ENCODE measurements around the gene VIPAS39.

The VIPAS39 gene

GRCh38 chr14:77378701-77379100, 78.7 kb downstream of the VIPAS39 start:
- DNase-seq (ENCODE audit: low spot score), result no peak
- in situ Hi-C loops (cut with MboI; ENCODE audit: low sequenced_read_pairs, unreplicated experiment), result no loop called here
- TF ChIP-seq, protein P1, sequence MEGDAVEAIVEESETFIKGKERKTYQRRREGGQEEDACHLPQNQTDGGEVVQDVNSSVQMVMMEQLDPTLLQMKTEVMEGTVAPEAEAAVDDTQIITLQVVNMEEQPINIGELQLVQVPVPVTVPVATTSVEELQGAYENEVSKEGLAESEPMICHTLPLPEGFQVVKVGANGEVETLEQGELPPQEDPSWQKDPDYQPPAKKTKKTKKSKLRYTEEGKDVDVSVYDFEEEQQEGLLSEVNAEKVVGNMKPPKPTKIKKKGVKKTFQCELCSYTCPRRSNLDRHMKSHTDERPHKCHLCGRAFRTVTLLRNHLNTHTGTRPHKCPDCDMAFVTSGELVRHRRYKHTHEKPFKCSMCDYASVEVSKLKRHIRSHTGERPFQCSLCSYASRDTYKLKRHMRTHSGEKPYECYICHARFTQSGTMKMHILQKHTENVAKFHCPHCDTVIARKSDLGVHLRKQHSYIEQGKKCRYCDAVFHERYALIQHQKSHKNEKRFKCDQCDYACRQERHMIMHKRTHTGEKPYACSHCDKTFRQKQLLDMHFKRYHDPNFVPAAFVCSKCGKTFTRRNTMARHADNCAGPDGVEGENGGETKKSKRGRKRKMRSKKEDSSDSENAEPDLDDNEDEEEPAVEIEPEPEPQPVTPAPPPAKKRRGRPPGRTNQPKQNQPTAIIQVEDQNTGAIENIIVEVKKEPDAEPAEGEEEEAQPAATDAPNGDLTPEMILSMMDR (IDR thresholded peaks at IDR 0.05; ENCODE audit: borderline replicate concordance, control extremely low read depth, extremely low read depth, insufficient read depth, missing control alignments), result no peak

GRCh38 chr14:77377502-77377844, 79.9 kb downstream of the VIPAS39 start:
- in situ Hi-C loops (cut with MboI; ENCODE audit: low sequenced_read_pairs, unreplicated experiment), result no loop called here
- TF ChIP-seq, protein P1 (IDR thresholded peaks at IDR 0.05; ENCODE audit: borderline replicate concordance, control extremely low read depth, extremely low read depth, insufficient read depth, missing control alignments), result no peak

GRCh38 chr14:77376771-77377501, 80.5 kb downstream of the VIPAS39 start, which contains the start of the genes SAMD15 and TMED8:
TSS of gene SAMD15 (plus strand) at chr14:77377379. CDS start at chr14:77377419, 40 bp downstream.
TSS of gene TMED8 (minus strand) at chr14:77377094. CDS start at chr14:77377053, 41 bp downstream.
- TF ChIP-seq, protein P1 (IDR thresholded peaks at IDR 0.05; ENCODE audit: borderline replicate concordance, control extremely low read depth, extremely low read depth, insufficient read depth, missing control alignments), result no peak
- in situ Hi-C loops (cut with MboI; ENCODE audit: low sequenced_read_pairs, unreplicated experiment), result no loop called here
- DNase-seq (ENCODE audit: low spot score), result peak; percentile 96

More at GRCh38 chr14:77377502-77377844, 79.9 kb downstream of the VIPAS39 start:
- no peak for DNase-seq (ENCODE audit: low spot score)
